SK-N-MC (cell line): ENCODE data around the gene TP53BP2.

Source experiments
- DNase-seq: peaks from one replicate; pipeline ENCODE4 v3.0.0-alpha.2; 2011; ENCODE audit warnings: low read depth, low spot score
- H3K27ac ChIP-seq: fragments of 200-600 bp; sonication (generic); 2 replicates; pipeline ENCODE4 v1.5.1; 2016; ENCODE audit warnings: mixed run types
- H3K36me3 ChIP-seq: fragments of 200-600 bp; sonication (generic); 2 replicates; pipeline ENCODE4 v1.6.1; 2017; ENCODE audit warnings: antibody characterized with exemption, low read length, mixed read lengths; ENCODE audit not compliant: insufficient read depth
- H3K4me3 ChIP-seq: fragments of 200-600 bp; sonication (generic); 2 replicates; pipeline ENCODE4 v1.5.1; 2016
- H3K9ac ChIP-seq: fragments of 200-600 bp; sonication (generic); 2 replicates; pipeline ENCODE4 v1.8.0; 2017; ENCODE audit warnings: mixed run types, mixed read lengths; ENCODE audit not compliant: insufficient read length
- H3K9me3 ChIP-seq: fragments of 200-600 bp; sonication (generic); 2 replicates; pipeline ENCODE4 v1.6.1; 2017; ENCODE audit warnings: low read depth, mild to moderate bottlenecking, antibody characterized with exemption, low read length, moderate library complexity, mixed read lengths
- EZH2 ChIP-seq: fragments of 200-600 bp; sonication (generic); IDR thresholded peaks from one replicate; pipeline ENCODE4 v1.6.1; 2017; ENCODE audit warnings: antibody characterized with exemption
- FOXP2 ChIP-seq: optimal IDR thresholded peaks from 2 replicates; pipeline ENCODE3; 2011; ENCODE audit warnings: mild to moderate bottlenecking, moderate library complexity; ENCODE audit not compliant: insufficient read depth; ENCODE audit errors: extremely low read length, control extremely low read depth
- POLR2AphosphoS5 ChIP-seq: IDR thresholded peaks from 2 replicates; pipeline ENCODE4 v1.6.1; 2012; ENCODE audit warnings: mild to moderate bottlenecking, low read depth, low read length, borderline replicate concordance

The TP53BP2 gene

DNA sequence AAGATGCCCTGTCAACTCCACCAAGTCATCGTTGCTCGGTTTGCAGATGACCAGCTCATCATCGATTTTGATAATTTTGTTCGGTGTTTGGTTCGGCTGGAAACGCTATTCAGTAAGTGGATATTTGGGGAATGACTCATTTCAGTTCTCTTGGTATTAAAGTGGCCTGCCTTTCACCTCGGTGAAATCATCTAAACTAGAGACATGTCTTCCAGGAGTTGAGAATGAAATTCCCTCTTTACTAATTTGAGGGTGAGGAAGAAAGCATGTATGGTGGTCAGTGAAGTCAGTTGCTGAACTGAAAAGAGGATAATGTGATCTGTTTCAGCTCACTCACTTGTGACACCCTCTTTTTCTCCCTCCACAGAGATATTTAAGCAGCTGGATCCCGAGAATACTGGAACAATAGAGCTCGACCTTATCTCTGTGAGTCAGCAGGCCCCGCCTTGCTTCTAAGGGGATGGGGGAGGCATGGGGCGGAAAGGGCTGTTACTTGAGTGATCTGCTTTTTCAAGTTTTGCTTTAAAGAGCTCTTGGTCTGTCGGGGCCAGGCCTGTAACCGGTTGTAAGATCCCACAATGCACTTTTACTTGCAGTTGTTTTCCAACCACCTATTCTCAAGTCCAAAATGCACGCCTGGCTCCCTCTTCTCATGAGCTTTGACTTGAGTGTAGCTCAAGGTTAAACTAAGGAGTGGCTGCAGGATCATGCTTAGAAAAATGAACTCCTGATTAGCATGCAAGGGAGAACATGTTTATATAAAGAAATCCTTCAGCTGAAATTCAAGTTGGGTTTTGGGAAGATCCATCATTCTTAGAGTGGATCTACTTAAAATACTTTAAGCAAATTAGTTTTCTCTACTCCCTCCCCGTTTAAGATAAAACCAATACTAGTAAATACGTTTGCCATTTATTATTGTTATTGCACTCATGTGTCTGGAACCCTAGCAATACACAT lies 73.7 kb downstream of the TP53BP2 start:
- H3K4me3 ChIP-seq: no peak overlapping the region
- no peak for TF ChIP-seq EZH2
- TF ChIP-seq POLR2AphosphoS5: no peak
- TF ChIP-seq FOXP2: no peak
- no peak for DNase-seq
- peak overlapping the region; percentile 42; the same call in 1 of the 2 replicates for H3K27ac ChIP-seq
- H3K9me3 ChIP-seq: no peaks in the 10 kb centered on the region
- peaks cover 79% of the 10 kb centered on the region for H3K36me3 ChIP-seq
- H3K9ac ChIP-seq: no peak overlapping the region

DNA sequence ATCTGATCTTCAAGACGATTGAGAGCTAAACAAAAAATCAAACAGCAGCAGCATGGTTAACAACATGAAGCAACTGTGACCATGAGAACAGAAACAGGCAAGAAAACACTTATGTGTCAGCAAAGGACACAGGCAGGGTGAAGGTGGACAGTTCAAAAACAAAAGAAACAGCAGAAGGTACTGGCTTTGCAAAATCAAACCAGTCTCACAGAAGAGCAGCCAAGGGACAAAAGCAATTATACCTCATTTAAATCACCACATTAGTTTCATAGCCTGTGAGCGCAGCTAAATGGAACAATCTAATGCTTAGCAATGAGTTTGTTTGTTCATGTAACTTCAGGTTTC lies 74.3 kb downstream of the TP53BP2 start:
- Histone ChIP-seq H3K36me3 (peaks cover 74% of the 10 kb centered on the region), H3K27ac (peak overlapping the region; percentile 42; the same call in 1 of the 2 replicates), H3K9ac (no peak overlapping the region), H3K4me3 (no peak overlapping the region), H3K9me3 (no peaks in the 10 kb centered on the region)
- DNase-seq: no peak
- TF ChIP-seq EZH2 (no peak), POLR2AphosphoS5 (no peak), FOXP2 (no peak)

DNA sequence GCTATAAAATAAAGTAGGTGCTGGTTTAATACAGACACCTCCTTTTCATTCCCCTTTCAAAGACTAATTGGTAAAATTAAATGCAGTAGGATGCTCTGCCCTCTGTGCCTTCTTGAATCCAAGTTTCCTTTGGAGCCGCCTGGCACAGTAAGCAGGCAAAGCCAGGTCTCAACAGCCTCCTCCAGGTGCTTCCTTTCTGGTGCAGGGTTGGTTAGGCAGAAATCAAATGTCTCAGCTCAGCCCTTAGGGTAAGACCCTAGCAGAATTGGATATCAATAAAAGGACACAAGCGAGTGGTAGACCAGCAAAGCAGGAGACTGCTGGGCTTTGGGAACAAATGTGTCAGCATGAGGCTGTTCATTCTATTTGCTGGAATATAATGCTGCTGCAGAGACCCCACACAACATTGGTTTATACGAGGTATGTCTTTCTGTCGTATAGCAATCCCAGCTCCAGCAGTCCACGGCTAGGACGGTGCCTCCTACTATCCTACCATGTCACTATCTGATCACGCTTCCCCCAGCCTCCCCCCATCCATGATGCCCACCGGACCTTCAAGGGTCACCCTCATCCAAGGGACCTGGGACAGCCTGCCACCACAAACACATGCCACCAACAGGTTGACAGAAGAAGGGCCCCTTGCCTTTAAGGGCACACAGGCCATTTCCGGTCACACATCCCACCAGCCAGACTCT lies 75.0 kb downstream of the TP53BP2 start:
- Histone ChIP-seq H3K4me3 (no peak overlapping the region), H3K27ac (no peak overlapping the region), H3K36me3 (peaks cover 67% of the 10 kb centered on the region), H3K9me3 (no peaks in the 10 kb centered on the region), H3K9ac (no peak overlapping the region)
- TF ChIP-seq FOXP2 (no peak), POLR2AphosphoS5 (no peak), EZH2 (no peak)
- no peak for DNase-seq

DNA sequence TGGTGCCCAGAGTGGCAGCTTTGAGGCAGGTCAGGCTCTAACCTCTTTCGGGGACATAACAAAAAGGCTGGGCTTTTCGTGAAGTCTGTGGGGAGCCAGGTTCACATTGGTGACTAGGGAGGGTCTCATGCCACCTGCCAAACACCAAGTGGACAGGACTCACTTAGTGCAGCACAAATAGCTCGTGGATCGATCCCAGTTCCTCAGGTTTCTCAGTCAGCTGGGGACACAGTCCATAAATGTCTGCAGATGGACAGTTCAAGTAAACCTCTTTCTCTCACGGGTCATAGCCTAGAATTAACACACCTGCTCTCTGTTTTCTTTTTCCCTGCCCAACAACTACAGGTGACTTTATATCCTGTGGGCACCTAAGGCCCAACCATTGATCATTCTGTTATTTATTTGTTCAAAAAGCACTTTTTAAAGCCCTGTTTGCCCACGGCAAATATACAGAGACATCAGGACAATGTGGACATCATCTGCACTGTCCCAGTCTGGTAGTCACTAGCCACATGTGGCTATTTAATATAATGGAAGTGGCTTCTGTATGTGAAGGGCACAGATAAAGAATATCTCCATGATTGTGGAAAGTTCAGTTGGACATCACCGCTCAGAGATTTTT lies 79.9 kb downstream of the TP53BP2 start:
- Histone ChIP-seq H3K4me3 (no peak overlapping the region), H3K9me3 (no peaks in the 10 kb centered on the region), H3K9ac (no peak overlapping the region), H3K36me3 (peaks cover 22% of the 10 kb centered on the region), H3K27ac (no peak overlapping the region)
- no peak for TF ChIP-seq FOXP2
- TF ChIP-seq POLR2AphosphoS5: no peak
- TF ChIP-seq EZH2: no peak
- DNase-seq: no peak

DNA sequence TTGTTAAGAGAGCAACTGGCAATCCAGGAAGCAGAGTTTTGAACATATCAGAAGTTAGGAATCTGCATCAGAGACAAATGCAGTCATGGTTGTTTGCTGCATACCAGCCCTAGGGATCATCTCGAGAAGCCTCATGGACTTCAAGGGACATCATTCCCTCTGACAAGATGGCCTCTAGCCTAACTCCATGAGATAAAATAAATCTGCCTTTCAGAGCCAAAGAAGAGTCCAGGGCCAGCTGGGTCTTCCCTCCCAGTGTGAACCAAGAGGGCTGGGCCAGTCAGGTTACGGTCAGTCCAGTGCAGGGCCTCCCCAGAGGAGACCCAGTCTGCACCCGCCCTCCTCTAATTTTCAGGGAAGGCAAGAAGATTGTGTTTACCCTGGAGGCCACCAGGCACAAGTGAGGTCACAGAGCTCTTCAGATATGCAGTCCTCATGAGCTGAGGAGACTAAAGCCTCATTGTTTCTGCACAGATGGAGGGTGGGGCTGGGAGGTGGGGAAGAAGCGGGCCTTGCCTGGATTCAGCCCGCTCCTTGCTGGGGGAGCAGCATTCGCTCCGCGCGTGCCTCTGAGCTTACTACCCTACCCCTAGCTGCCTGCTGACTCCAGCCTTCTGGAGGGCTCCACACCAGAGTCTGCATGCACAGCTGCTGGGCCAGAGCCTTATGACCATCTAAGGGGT lies 80.6 kb downstream of the TP53BP2 start:
- DNase-seq: no peak
- no peak for TF ChIP-seq EZH2
- no peak for TF ChIP-seq FOXP2
- TF ChIP-seq POLR2AphosphoS5: no peak
- Histone ChIP-seq H3K9me3 (no peaks in the 10 kb centered on the region), H3K9ac (no peak overlapping the region), H3K36me3 (peaks cover 16% of the 10 kb centered on the region), H3K4me3 (no peak overlapping the region), H3K27ac (no peak overlapping the region)

DNA sequence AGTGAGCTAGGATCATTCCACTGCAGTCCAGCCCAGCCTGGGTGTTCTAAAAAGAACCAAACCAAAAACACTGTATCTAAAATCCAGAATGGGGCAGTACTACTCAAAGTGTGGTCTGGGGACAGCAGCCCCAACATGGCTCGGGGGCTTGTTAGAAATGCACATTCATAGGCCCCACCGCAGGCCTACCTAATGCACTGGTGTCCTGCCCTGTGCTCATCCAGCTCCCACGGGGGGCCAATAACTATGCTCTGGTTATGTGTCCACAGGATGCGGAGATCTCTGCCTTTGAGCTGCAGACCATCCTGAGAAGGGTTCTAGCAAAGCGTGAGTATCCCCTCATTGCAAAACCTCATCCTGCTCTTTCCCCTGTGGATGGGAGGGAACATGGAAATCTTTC lies 81.9 kb downstream of the TP53BP2 start:
- Histone ChIP-seq H3K4me3 (no peak overlapping the region), H3K27ac (no peak overlapping the region), H3K9ac (no peak overlapping the region), H3K9me3 (no peaks in the 10 kb centered on the region), H3K36me3 (peaks cover 3% of the 10 kb centered on the region; the same call in 1 of the 2 replicates)
- no peak for DNase-seq
- TF ChIP-seq POLR2AphosphoS5: no peak
- TF ChIP-seq EZH2: no peak
- TF ChIP-seq FOXP2: no peak

DNA sequence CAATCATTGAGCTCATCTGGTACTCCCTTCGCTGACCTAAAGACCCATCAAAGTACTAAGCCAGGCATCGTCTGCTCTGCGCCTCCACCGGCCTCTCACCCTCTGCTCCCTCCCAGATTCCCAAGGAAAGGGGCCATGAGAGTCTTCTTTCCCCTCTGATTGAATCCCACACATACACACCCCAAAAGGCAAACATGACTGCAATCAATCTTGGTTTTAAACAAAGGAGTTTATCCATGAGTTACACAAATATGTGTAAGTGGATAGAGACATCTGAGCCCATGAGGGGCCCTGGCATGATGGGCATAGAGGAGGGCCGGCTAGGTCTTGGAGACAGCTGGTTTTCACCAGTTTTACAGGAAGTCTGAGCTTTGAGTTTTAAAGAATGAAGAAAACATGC lies 82.5 kb downstream of the TP53BP2 start:
- TF ChIP-seq FOXP2: no peak
- no peak for TF ChIP-seq POLR2AphosphoS5
- no peak for TF ChIP-seq EZH2
- H3K36me3 ChIP-seq: no peaks in the 10 kb centered on the region; the same call in 1 of the 2 replicates

More for the DNA sequence above, 82.5 kb downstream of the TP53BP2 start:
- DNase-seq: no peak
- H3K9me3 ChIP-seq: no peaks in the 10 kb centered on the region
- no peak overlapping the region for H3K27ac ChIP-seq
- no peak overlapping the region for H3K9ac ChIP-seq
- no peak overlapping the region for H3K4me3 ChIP-seq
